Measurements from ENCODE around the gene KDM2A.

- TF ChIP-seq CTCF (conservative IDR thresholded peaks at IDR 0.05; ENCODE audit: low read length): no peak
- no peak for TF ChIP-seq EZH2phosphoT487 (IDR thresholded peaks at IDR 0.05; ENCODE audit: borderline replicate concordance)
Measured at GRCh38 chr11:67240576-67241389, 121.7 kb downstream of the KDM2A start.
